GM12892 (cell line): Measurements from ENCODE around the gene PPP2R5C.

ENCODE experiments used
- POLR2A ChIP-seq: IDR thresholded peaks from 2 replicates; pipeline ENCODE4 v1.6.1; 2011; ENCODE audit warnings: low read depth, low read length, control low read depth
- POLR2AphosphoS5 ChIP-seq: IDR thresholded peaks from 2 replicates; pipeline ENCODE4 v1.6.1; 2011; ENCODE audit warnings: low read depth, low read length, control low read depth
- TAF1 ChIP-seq: IDR thresholded peaks from 2 replicates; pipeline ENCODE4 v1.6.1; 2011; ENCODE audit warnings: low read depth, mild to moderate bottlenecking, control low read depth, low read length, borderline replicate concordance

- TF ChIP-seq POLR2A, result no peak
- no peak for TF ChIP-seq POLR2AphosphoS5
- TF ChIP-seq TAF1, result no peak
Measured at GRCh38 chr14:101969481-101969880, 208.0 kb downstream of the PPP2R5C start.
